Progenitor cell of endocrine pancreas (in vitro differentiated cells): ENCODE measurements around the gene SEMA4C. TPM values are rescaled to one million over a fixed set of nuclear protein-coding genes. Genes with fewer than 3 reads are reported as not detected.

Experiments used
- DNase-seq: peaks from one replicate; pipeline ENCODE4 v3.0.0; 2021; ENCODE audit warnings: low spot score; ENCODE audit not compliant: unreplicated experiment
- H3K27ac Mint-ChIP-seq: 2 replicates; pipeline ENCODE4 v1.8.0; 2021; ENCODE audit warnings: mild to moderate bottlenecking, moderate library complexity, mixed read lengths
- H3K27me3 Mint-ChIP-seq: 2 replicates; pipeline ENCODE4 v1.8.0; 2021; ENCODE audit warnings: mixed read lengths
- H3K36me3 Mint-ChIP-seq: 2 replicates; pipeline ENCODE4 v1.8.0; 2022; ENCODE audit warnings: mixed read lengths; ENCODE audit not compliant: insufficient read depth
- H3K4me1 Mint-ChIP-seq: 2 replicates; pipeline ENCODE4 v1.8.0; 2021; ENCODE audit warnings: low read depth, mixed read lengths
- H3K4me3 Mint-ChIP-seq: 2 replicates; pipeline ENCODE4 v1.8.0; 2021; ENCODE audit warnings: low read depth, mild to moderate bottlenecking, moderate library complexity, mixed read lengths
- H3K9me3 Mint-ChIP-seq: 2 replicates; pipeline ENCODE4 v1.8.0; 2021; ENCODE audit warnings: low read depth, mixed read lengths
- total RNA-seq: library from RNA; stranded (reverse); gene quantifications from 2 replicates; pipeline ENCODE4 v1.2.1, GENCODE V29; 2021
- TF ChIP-seq, protein P1 (sequence below): fragments of 200-600 bp; sonication (generic); IDR thresholded peaks from one replicate; pipeline ENCODE4 v1.5.0; 2021; ENCODE audit warnings: antibody characterized with exemption, mild to moderate bottlenecking; ENCODE audit not compliant: unreplicated experiment

The SEMA4C gene
- total RNA-seq, 1 donor from 2014 or later, result 75.0 TPM

DNA sequence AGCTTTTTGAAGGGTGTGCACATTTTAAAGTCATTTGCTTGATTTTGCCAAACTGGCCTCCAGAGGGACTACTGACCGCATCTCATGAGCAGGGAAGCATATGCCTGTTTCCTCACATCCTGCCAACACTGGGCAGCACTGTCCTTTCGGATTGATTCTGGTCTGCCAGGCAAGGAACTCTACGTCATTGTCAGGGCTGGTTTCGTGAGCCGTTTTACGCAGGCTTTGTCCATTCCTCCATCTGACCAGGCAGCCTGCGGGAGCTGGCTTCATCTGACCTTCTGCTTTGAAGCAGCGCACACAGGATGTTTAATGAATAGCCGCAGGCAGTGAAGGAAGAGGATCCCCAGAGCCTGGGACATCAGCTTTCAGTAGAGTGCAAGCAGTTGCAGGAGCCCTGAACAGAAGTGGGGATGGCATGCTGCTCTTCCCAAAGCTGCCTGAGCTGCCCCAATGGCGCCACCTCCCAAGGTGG, 46.3 kb upstream of the SEMA4C start:
- peaks cover 43% of the 10 kb centered on the region for H3K27me3 Mint-ChIP-seq
- no peak overlapping the region for H3K4me3 Mint-ChIP-seq
- no peak overlapping the region for H3K27ac Mint-ChIP-seq
- H3K36me3 Mint-ChIP-seq, result no peaks in the 10 kb centered on the region
- no peaks in the 10 kb centered on the region for H3K9me3 Mint-ChIP-seq
- TF ChIP-seq, protein P1, sequence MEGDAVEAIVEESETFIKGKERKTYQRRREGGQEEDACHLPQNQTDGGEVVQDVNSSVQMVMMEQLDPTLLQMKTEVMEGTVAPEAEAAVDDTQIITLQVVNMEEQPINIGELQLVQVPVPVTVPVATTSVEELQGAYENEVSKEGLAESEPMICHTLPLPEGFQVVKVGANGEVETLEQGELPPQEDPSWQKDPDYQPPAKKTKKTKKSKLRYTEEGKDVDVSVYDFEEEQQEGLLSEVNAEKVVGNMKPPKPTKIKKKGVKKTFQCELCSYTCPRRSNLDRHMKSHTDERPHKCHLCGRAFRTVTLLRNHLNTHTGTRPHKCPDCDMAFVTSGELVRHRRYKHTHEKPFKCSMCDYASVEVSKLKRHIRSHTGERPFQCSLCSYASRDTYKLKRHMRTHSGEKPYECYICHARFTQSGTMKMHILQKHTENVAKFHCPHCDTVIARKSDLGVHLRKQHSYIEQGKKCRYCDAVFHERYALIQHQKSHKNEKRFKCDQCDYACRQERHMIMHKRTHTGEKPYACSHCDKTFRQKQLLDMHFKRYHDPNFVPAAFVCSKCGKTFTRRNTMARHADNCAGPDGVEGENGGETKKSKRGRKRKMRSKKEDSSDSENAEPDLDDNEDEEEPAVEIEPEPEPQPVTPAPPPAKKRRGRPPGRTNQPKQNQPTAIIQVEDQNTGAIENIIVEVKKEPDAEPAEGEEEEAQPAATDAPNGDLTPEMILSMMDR, result no peak
- DNase-seq, result no peak
- H3K4me1 Mint-ChIP-seq, result peaks cover 17% of the 10 kb centered on the region

DNA sequence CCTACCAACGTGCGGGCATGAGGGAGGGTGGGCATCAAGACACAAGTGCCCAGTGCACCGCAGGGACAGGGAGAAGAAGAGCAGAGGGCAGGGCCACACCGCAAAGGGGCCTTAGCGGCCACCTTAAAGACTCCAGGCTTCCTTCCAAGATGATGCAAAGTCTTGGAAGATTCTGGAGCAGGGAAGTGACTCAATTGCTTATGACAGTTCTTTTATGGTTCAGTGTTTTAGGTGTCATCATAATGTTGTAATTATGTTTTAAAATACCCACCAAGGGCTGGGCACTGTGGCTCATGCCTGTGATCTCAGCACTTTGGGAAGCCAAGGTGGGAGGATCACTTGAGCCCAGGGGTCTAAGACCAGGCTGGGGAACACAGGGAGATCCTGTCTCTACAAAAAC, 44.5 kb upstream of the SEMA4C start:
- TF ChIP-seq, protein P1, result no peak

DNA sequence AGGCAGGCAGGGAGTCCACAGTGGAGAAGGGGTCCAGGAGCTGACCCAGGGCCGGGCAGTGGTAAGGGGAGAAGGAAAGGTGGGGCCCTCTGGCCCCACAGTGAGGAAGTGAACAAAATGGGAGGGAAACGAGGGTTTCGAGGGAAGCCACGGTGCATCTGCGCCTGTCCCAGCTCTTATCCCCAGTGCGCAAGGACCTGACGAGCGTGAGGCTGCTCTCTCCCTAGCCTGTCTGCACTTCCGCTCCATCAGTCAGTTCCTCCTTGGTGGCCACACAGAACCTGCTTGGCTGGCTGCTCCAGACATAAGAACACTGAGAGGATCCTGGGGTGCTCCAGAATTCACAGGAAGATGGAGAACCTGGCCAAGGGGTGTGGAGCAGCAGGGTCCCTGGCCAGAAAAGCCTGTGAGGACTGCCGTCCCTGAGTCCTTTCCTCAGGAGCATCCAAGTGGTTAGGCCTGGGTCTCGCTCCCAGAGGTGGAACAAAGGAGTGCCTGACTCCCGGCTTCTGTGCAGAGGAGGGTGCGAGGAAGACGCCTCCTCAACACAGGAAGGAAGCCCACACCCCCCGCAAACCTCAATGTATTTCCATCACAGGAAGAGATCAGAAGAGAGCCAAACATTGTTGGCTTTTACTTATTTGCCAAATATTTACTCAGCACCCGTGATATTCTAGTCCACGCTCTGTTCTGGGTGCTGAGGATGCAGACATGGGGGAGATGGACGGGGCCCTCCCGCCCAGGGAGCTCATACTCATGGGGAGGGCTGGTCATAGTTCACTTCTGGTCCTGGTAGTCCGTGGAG, 43.7 kb upstream of the SEMA4C start:
- TF ChIP-seq, protein P1, result no peak
- no peaks in the 10 kb centered on the region for H3K36me3 Mint-ChIP-seq
- peaks cover 6% of the 10 kb centered on the region for H3K4me1 Mint-ChIP-seq
- no peak for DNase-seq
- H3K4me3 Mint-ChIP-seq, result no peak overlapping the region
- H3K9me3 Mint-ChIP-seq, result no peaks in the 10 kb centered on the region
- H3K27me3 Mint-ChIP-seq, result peaks cover 37% of the 10 kb centered on the region
- H3K27ac Mint-ChIP-seq, result no peak overlapping the region

More for the DNA sequence above, 44.5 kb upstream of the SEMA4C start:
- H3K4me3 Mint-ChIP-seq, result no peak overlapping the region
- no peak for DNase-seq
- H3K4me1 Mint-ChIP-seq, result peaks cover 9% of the 10 kb centered on the region
- H3K36me3 Mint-ChIP-seq, result no peaks in the 10 kb centered on the region
- no peak overlapping the region for H3K27ac Mint-ChIP-seq
- no peaks in the 10 kb centered on the region for H3K9me3 Mint-ChIP-seq
- H3K27me3 Mint-ChIP-seq, result peaks cover 39% of the 10 kb centered on the region

DNA sequence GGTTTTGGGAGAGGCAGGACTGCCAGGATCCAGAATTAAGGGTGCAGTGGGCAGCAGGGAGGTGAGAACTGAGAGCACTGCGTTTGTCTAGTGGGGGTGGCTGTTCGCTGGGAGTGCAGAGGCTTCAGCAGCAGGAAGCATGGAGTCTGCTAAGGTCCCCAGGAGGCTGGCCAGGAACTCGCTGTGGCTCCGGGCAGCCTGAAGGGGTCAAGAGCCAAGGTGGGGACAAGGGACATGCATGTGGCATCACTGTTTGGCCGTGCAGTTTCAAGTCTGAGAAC, 43.2 kb upstream of the SEMA4C start:
- Mint-ChIP-seq H3K36me3 (no peaks in the 10 kb centered on the region), H3K27me3 (peaks cover 37% of the 10 kb centered on the region), H3K4me3 (no peak overlapping the region), H3K4me1 (peaks cover 6% of the 10 kb centered on the region), H3K27ac (no peak overlapping the region), H3K9me3 (no peaks in the 10 kb centered on the region)
- TF ChIP-seq, protein P1, result no peak
- DNase-seq, result no peak

DNA sequence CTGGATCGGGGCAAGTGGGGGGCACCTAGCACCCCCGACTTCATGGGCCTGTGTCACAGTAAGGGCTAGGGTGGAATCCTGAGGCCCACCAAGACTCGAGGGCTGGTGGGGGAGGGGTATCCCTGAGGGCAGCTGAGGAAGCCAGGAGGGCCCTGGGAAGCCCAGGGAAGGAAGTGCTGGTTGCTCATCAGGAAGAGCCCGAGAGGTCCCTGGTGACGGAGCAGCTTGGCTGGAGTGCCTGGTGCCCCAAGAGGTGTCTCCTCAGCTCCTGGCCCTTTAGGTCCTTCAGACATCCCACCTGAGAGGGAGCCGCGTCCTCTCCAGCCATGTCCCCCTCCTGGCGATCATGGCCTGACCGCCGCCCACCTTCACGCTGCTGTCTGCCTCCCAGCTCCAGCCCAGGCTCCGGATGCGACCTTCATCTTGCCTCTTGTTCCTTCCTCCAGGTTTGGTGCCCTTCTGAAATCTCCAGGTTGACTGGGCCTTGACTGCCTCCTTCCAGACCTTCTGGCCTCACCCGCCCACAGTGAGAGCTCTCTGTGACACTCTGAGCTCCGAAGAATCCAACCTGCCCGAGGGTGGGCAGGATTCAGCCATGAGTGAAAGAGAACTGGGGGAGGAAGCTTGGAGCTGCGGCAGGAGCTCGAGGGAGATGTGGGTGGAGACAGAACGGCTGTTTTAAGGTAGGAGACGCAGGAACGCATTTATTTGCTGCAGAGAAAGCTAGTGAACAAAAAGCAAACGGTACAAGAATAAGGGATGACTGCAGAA, 42.7 kb upstream of the SEMA4C start:
- peak overlapping the region; percentile 69 for H3K27ac Mint-ChIP-seq
- TF ChIP-seq, protein P1, result no peak

More for the DNA sequence above, 42.7 kb upstream of the SEMA4C start:
- no peaks in the 10 kb centered on the region for H3K36me3 Mint-ChIP-seq
- H3K4me3 Mint-ChIP-seq, result no peak overlapping the region
- DNase-seq, result no peak
- peaks cover 6% of the 10 kb centered on the region for H3K4me1 Mint-ChIP-seq
- H3K27me3 Mint-ChIP-seq, result peaks cover 37% of the 10 kb centered on the region
- H3K9me3 Mint-ChIP-seq, result no peaks in the 10 kb centered on the region
